ENCODE results near the gene CNP. TPM values are rescaled to one million over a fixed set of nuclear protein-coding genes. Genes with fewer than 3 reads are reported as not detected.

Gene CNP
- total RNA-seq, 1 experiment from 2014 or later = 78.5 TPM

DNA sequence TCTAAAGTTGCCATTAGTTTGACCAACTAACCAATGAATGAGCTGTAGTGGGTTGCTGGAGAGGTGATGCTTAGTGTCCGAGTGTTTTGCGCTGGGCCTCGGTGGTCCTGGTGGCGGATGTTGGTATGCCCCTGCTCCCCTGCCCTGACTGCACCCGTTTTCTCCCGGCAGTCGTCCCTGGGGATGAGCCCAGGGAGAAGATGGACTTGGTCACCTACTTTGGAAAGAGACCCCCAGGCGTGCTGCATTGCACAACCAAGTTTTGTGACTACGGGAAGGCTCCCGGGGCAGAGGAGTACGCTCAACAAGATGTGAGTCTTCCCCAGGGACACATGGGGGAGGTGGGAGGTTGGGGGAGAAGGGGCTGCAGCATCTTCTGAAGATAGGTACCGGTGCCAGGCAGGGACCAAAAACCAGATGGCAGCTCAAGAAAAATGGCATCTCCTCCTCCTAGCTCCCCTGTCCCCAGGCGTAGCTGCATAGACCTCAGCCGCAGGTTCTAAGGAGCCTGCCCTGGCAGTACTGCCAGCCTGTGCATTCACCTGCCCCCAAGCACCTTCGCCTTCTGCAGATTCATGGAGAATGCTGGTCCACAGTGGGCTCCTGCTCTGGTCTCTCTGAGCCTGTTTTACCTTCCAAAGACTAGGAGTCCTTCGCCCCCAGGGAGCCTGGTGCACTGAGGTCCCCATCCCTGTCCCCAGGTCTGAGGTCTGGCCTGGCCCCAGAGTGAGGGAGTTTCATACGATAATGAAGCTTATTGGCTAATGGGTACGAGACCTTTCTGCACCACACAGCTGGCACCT is 5.3 kb downstream of the CNP start:
- H3K4me2 ChIP-seq (ENCODE audit: insufficient read depth, insufficient read length, low read length) = no peak overlapping the region
- no peaks in the 10 kb centered on the region for H3K4me1 ChIP-seq (ENCODE audit: insufficient read depth, low read length)
- H2BK12ac ChIP-seq (ENCODE audit: insufficient read length, low read depth, low read length) = no peak overlapping the region
- H2AFZ ChIP-seq (ENCODE audit: low read length) = no peak overlapping the region
- no peak overlapping the region for H3K18ac ChIP-seq (ENCODE audit: insufficient read length, low read depth, low read length)
- H3K4me1 Mint-ChIP-seq = peaks cover 7 to 15% of the 10 kb centered on the region in 2 experiments
- H3K79me1 ChIP-seq (ENCODE audit: insufficient read depth, low read depth, low read length, poor library complexity, severe bottlenecking) = no peaks in the 10 kb centered on the region
- peaks cover 30 to 81% (median 77%) of the 10 kb centered on the region in 3 experiments for H3K36me3 Mint-ChIP-seq (ENCODE audit: insufficient read depth in 1 of 3, low read depth in 3 of 3)
- H3K9ac ChIP-seq (ENCODE audit: extremely low read depth, insufficient read length, low read length) = no peak overlapping the region
- TF ChIP-seq, protein P1, sequence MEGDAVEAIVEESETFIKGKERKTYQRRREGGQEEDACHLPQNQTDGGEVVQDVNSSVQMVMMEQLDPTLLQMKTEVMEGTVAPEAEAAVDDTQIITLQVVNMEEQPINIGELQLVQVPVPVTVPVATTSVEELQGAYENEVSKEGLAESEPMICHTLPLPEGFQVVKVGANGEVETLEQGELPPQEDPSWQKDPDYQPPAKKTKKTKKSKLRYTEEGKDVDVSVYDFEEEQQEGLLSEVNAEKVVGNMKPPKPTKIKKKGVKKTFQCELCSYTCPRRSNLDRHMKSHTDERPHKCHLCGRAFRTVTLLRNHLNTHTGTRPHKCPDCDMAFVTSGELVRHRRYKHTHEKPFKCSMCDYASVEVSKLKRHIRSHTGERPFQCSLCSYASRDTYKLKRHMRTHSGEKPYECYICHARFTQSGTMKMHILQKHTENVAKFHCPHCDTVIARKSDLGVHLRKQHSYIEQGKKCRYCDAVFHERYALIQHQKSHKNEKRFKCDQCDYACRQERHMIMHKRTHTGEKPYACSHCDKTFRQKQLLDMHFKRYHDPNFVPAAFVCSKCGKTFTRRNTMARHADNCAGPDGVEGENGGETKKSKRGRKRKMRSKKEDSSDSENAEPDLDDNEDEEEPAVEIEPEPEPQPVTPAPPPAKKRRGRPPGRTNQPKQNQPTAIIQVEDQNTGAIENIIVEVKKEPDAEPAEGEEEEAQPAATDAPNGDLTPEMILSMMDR (conservative IDR thresholded peaks at IDR 0.05) = no peak
- no CpG with 5 or more reads among the region's 18 CpGs for WGBS (ENCODE audit: extremely low coverage, insufficient read length, low lambda C conversion rate)
- H3T11ph ChIP-seq (ENCODE audit: low read length) = no peak overlapping the region
- no peaks in the 10 kb centered on the region for H3K9me3 ChIP-seq (ENCODE audit: control insufficient read depth, low read depth, low read length)
- H4K5ac ChIP-seq (ENCODE audit: insufficient read length, low read depth, low read length) = no peak overlapping the region
- no peaks in the 10 kb centered on the region for H3K9me3 Mint-ChIP-seq
- no peak overlapping the region for H3K4ac ChIP-seq (ENCODE audit: low read depth, low read length)
- no peaks in the 10 kb centered on the region for H3K27me3 ChIP-seq (ENCODE audit: insufficient read depth, low read length)
- H3K27ac Mint-ChIP-seq = peak overlapping the region in 2 of 3 experiments; percentile 30 to 56; a peak in 1 of 7 replicates
- H3K27me3 Mint-ChIP-seq (ENCODE audit: low read depth) = no peaks in the 10 kb centered on the region
- no peak overlapping the region for H2BK15ac ChIP-seq (ENCODE audit: low read depth, low read length)
- no peak overlapping the region for H4K8ac ChIP-seq (replicated peaks; ENCODE audit: insufficient read length, low read depth, low read length)
- no peaks in the 10 kb centered on the region for H3K79me2 ChIP-seq (ENCODE audit: insufficient read depth, low read length)
- no peak overlapping the region for H4K91ac ChIP-seq (ENCODE audit: insufficient read length, low read depth, low read length)
- no peak overlapping the region for H2BK20ac ChIP-seq (ENCODE audit: low read depth, low read length, poor library complexity, severe bottlenecking)
- no peak overlapping the region for H2AK5ac ChIP-seq (ENCODE audit: insufficient read length, low read length)
- no peak overlapping the region for H3K23ac ChIP-seq (ENCODE audit: insufficient read length, low read depth, low read length)
- no peak overlapping the region for H3K27ac ChIP-seq (ENCODE audit: insufficient read length, low read depth, low read length)
- H3K23me2 ChIP-seq (ENCODE audit: insufficient read length, low read depth, low read length, poor library complexity, severe bottlenecking) = peaks cover 6% of the 10 kb centered on the region
- no peak overlapping the region for H2BK120ac ChIP-seq (ENCODE audit: low read depth, low read length, poor library complexity, severe bottlenecking)
- H2BK5ac ChIP-seq (ENCODE audit: insufficient read length, low read length) = no peak overlapping the region
- H3K56ac ChIP-seq (ENCODE audit: insufficient read length, low read depth, low read length) = no peak overlapping the region
- no peak overlapping the region for H3K4me3 Mint-ChIP-seq
- H4K20me1 ChIP-seq (ENCODE audit: control insufficient read depth, insufficient read depth, insufficient read length) = no peaks in the 10 kb centered on the region
- DNase-seq = no peak
- no peak overlapping the region for H3K14ac ChIP-seq (ENCODE audit: insufficient read depth, low read length)
